SU-DHL-6 (cell line): Measurements from ENCODE around the gene ABCC8.

Source experiments
- H2AFZ ChIP-seq: fragments of 200-600 bp; sonication (generic); 2 replicates; pipeline ENCODE4 v1.6.1; 2014; ENCODE audit warnings: low read depth, mild to moderate bottlenecking, moderate library complexity, mixed read lengths, antibody characterized with exemption, low read length; ENCODE audit not compliant: severe bottlenecking
- H3F3A ChIP-seq: fragments of 200-600 bp; shearing (Covaris generic); 2 replicates; pipeline ENCODE4 v1.6.0; 2016; ENCODE audit warnings: antibody characterized with exemption, mild to moderate bottlenecking; ENCODE audit not compliant: insufficient read depth
- H3K27ac ChIP-seq: fragments of 200-600 bp; sonication (generic); 2 replicates; pipeline ENCODE4 v1.5.1; 2016; ENCODE audit warnings: low read depth, mild to moderate bottlenecking, low read length, moderate library complexity, mixed read lengths
- H3K27me3 ChIP-seq: fragments of 200-600 bp; sonication (generic), shearing (Covaris generic); 2 replicates; pipeline ENCODE4 v1.6.0; 2014; ENCODE audit warnings: mild to moderate bottlenecking, low read length
- H3K36me3 ChIP-seq: fragments of 200-600 bp; sonication (generic); 2 replicates; pipeline ENCODE4 v1.6.1; 2014; ENCODE audit warnings: mild to moderate bottlenecking, low read length, mixed read lengths
- H3K4me2 ChIP-seq: fragments of 300-600, 200-600 bp; shearing (Covaris generic), sonication (generic); 2 replicates; pipeline ENCODE4 v1.6.0; 2014; ENCODE audit warnings: low read length, low read depth, mild to moderate bottlenecking; ENCODE audit not compliant: poor library complexity, severe bottlenecking
- H3K4me3 ChIP-seq: fragments of 200-600 bp; sonication (generic); 2 replicates; pipeline ENCODE4 v1.5.1; 2014; ENCODE audit warnings: antibody characterized with exemption, low read length, mild to moderate bottlenecking, mixed read lengths; ENCODE audit not compliant: insufficient read depth, poor library complexity, severe bottlenecking
- H3K79me2 ChIP-seq: fragments of 200-600 bp; sonication (generic); 2 replicates; pipeline ENCODE4 v1.6.1; 2014; ENCODE audit warnings: mild to moderate bottlenecking, low read length, moderate library complexity; ENCODE audit not compliant: insufficient read depth
- H3K9ac ChIP-seq: fragments of 200-600 bp; sonication (generic); 2 replicates; pipeline ENCODE4 v1.7.0; 2014; ENCODE audit warnings: mild to moderate bottlenecking, low read length
- H3K9me2 ChIP-seq: fragments of 200-600 bp; sonication (generic); replicated peaks from 2 replicates; pipeline ENCODE4 v1.6.1; 2014; ENCODE audit warnings: low read length; ENCODE audit not compliant: insufficient read depth
- H3K9me3 ChIP-seq: fragments of 200-600 bp; sonication (generic); 2 replicates; pipeline ENCODE4 v1.6.1; 2014; ENCODE audit warnings: low read length, mixed read lengths; ENCODE audit not compliant: insufficient read depth
- H4K20me1 ChIP-seq: fragments of 200-600 bp; sonication (generic); 2 replicates; pipeline ENCODE4 v1.6.1; 2014; ENCODE audit warnings: low read depth, mild to moderate bottlenecking, antibody characterized with exemption, low read length, moderate library complexity, mixed read lengths
- CTCF ChIP-seq: fragments of 200-600 bp; sonication (generic); IDR thresholded peaks from one replicate; pipeline ENCODE4 v1.5.1; 2017; ENCODE audit warnings: antibody characterized with exemption, mild to moderate bottlenecking, low read length, moderate library complexity; ENCODE audit not compliant: insufficient read depth, poor library complexity, severe bottlenecking
- EZH2phosphoT487 ChIP-seq: fragments of 200-600 bp; sonication (generic), shearing (Covaris generic); conservative IDR thresholded peaks from 2 replicates; pipeline ENCODE4 v1.6.1; 2018; ENCODE audit warnings: mild to moderate bottlenecking, antibody characterized with exemption, low read length, moderate library complexity, mixed read lengths

The ABCC8 gene

GRCh38 chr11:17457396-17458173 is 19.1 kb downstream of the ABCC8 start:
- no peak overlapping the region for H3K9ac ChIP-seq

GRCh38 chr11:17452668-17453067 is 24.0 kb downstream of the ABCC8 start:
- no peaks in the 10 kb centered on the region for H4K20me1 ChIP-seq
- H3K27me3 ChIP-seq = no peaks in the 10 kb centered on the region

More at GRCh38 chr11:17457396-17458173, 19.1 kb downstream of the ABCC8 start:
- no peaks in the 10 kb centered on the region for H3K36me3 ChIP-seq
- no peaks in the 10 kb centered on the region for H4K20me1 ChIP-seq
- no peak overlapping the region for H2AFZ ChIP-seq
- H3K79me2 ChIP-seq = no peaks in the 10 kb centered on the region
- H3K9me2 ChIP-seq = no peaks in the 10 kb centered on the region
- H3K4me3 ChIP-seq = no peak overlapping the region
- no peak overlapping the region for H3K27ac ChIP-seq
- no peaks in the 10 kb centered on the region for H3F3A ChIP-seq
- no peaks in the 10 kb centered on the region for H3K9me3 ChIP-seq
- TF ChIP-seq EZH2phosphoT487 = no peak
- TF ChIP-seq CTCF = no peak
- no peak overlapping the region for H3K4me2 ChIP-seq
- H3K27me3 ChIP-seq = no peaks in the 10 kb centered on the region; the same call in 1 of the 2 replicates

GRCh38 chr11:17449158-17449557 is 27.5 kb downstream of the ABCC8 start:
- Histone ChIP-seq H3F3A (no peaks in the 10 kb centered on the region), H3K36me3 (no peaks in the 10 kb centered on the region), H3K4me3 (no peak overlapping the region), H3K9me2 (no peaks in the 10 kb centered on the region), H2AFZ (no peak overlapping the region), H3K9me3 (no peaks in the 10 kb centered on the region), H4K20me1 (no peaks in the 10 kb centered on the region), H3K9ac (no peak overlapping the region), H3K4me2 (no peak overlapping the region), H3K79me2 (no peaks in the 10 kb centered on the region), H3K27ac (no peak overlapping the region), H3K27me3 (no peaks in the 10 kb centered on the region)
- TF ChIP-seq EZH2phosphoT487 = no peak
- TF ChIP-seq CTCF = no peak

More at GRCh38 chr11:17452668-17453067, 24.0 kb downstream of the ABCC8 start:
- Histone ChIP-seq H3K4me2 (no peak overlapping the region), H3K79me2 (no peaks in the 10 kb centered on the region), H2AFZ (no peak overlapping the region), H3K36me3 (no peaks in the 10 kb centered on the region), H3K27ac (no peak overlapping the region), H3K9me3 (no peaks in the 10 kb centered on the region), H3F3A (no peaks in the 10 kb centered on the region), H3K9ac (no peak overlapping the region), H3K9me2 (no peaks in the 10 kb centered on the region), H3K4me3 (no peak overlapping the region)
- TF ChIP-seq CTCF (no peak), EZH2phosphoT487 (no peak)
